ENCODE measurements around the gene TRPM8. TPM values are rescaled to one million over a fixed set of nuclear protein-coding genes. Genes with fewer than 3 reads are reported as not detected.

The TRPM8 gene
- total RNA-seq, 4 donors from 2014 or later = 1.7 TPM; not detected in 3

GRCh38 chr2:233983445-233983844, 66.3 kb downstream of the TRPM8 start:
- TF ChIP-seq, protein P1, sequence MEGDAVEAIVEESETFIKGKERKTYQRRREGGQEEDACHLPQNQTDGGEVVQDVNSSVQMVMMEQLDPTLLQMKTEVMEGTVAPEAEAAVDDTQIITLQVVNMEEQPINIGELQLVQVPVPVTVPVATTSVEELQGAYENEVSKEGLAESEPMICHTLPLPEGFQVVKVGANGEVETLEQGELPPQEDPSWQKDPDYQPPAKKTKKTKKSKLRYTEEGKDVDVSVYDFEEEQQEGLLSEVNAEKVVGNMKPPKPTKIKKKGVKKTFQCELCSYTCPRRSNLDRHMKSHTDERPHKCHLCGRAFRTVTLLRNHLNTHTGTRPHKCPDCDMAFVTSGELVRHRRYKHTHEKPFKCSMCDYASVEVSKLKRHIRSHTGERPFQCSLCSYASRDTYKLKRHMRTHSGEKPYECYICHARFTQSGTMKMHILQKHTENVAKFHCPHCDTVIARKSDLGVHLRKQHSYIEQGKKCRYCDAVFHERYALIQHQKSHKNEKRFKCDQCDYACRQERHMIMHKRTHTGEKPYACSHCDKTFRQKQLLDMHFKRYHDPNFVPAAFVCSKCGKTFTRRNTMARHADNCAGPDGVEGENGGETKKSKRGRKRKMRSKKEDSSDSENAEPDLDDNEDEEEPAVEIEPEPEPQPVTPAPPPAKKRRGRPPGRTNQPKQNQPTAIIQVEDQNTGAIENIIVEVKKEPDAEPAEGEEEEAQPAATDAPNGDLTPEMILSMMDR (IDR thresholded peaks at IDR 0.05; ENCODE audit: low read depth) = no peak

GRCh38 chr2:233988581-233988980, 71.4 kb downstream of the TRPM8 start:
- TF ChIP-seq, protein P1 (IDR thresholded peaks at IDR 0.05; ENCODE audit: low read depth) = no peak

GRCh38 chr2:233989221-233989858, 72.2 kb downstream of the TRPM8 start:
- TF ChIP-seq, protein P1 (IDR thresholded peaks at IDR 0.05; ENCODE audit: low read depth) = no peak

DNA sequence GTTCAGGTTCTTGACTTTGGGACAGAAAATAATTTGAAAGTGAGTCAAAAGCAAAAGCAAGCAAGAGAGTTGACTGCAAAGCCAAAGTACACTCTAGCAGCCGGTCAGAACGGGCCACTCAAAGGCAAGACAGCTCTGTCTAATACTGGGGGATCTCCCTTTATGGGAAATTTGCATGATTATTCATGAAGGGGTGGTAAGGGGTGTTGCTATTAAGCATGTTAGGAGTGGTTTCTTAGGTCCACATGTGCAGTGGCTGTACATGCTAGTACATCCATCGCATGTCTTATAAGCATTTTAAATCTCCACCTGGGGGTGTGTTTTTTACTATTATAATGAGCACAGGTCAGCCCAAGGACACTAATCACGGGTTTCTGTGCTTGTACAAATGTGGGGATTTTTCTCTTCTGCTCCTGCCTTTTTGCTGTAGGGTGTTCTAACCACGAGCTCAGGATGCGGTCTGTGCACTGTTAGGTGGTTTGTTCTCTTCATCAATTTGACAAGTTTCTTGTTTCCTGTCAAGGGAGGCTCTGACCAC, 73.2 kb downstream of the TRPM8 start:
- TF ChIP-seq, protein P1 (IDR thresholded peaks at IDR 0.05; ENCODE audit: low read depth) = no peak

DNA sequence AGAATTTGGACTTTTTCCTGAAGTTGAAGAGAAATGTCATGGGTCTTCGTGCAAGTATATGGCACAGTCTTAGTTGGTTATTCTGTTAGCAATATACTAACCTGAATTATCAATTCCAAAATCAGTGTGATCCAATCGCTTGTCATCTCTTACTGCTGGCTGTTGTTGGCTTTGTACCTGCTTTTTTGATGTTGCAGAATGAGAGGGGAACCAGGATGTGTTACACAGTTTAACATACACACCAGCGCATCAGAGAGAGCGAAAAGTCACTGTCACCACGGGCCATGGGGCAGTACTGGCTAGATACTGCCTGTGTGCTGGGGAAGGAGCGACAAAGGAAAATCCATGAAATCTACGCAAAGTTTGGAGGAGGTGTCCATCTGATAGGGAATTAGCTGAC, 74.0 kb downstream of the TRPM8 start:
- TF ChIP-seq, protein P1 (IDR thresholded peaks at IDR 0.05; ENCODE audit: low read depth) = no peak

DNA sequence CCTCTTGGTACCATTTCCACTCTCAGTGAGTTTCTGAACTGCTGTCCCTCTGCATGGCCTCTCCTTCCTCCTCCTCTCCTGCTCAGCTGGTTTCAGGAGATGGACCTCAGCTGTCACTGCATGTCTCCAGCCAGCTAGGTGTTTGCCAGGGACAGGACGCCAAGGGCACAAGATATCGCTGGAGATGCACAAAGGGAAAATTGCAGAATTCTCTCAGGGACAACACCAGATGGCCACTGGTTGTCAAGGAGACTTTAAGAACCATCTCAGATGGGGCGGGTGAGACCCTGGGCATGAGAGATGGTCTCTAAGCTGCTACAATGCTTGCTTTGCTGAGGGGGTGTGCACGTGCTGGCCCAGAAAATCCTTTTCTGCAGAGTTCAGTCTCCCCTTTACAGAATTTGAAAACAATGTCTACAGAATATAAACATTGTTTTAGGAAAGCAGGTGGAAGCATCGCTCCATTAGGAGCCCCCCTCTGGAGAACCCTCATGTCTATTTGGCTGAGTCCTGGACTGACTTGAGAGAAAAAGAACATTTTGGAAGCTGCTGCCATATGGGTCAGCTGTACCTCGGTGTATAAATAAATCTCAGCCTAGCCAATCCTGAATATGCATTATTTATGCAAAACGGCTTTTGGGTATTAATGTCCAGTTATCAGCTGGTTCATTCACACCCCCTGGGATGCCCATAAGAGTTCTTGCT, 75.5 kb downstream of the TRPM8 start:
- TF ChIP-seq, protein P1 (IDR thresholded peaks at IDR 0.05; ENCODE audit: low read depth) = no peak

- TF ChIP-seq, protein P1 (IDR thresholded peaks at IDR 0.05; ENCODE audit: low read depth) = no peak
Measured at GRCh38 chr2:233993461-233993860, 76.3 kb downstream of the TRPM8 start.
